ENCODE data around the gene UCK1. TPM values are rescaled to one million over a fixed set of nuclear protein-coding genes. Genes with fewer than 3 reads are reported as not detected.

The UCK1 gene
- total RNA-seq, 3 donors from 2014 or later (not counting 1 experiment from before 2014, with no cell fraction given), result 29.9 to 35.2 (median 30.2) TPM

GRCh38 chr9:131575946-131576853 lies 45.1 kb upstream of the UCK1 start:
- intact Hi-C loops (cut with micrococcal nuclease), result no loop called here
- Mint-ChIP-seq H3K4me1 (peaks cover 10 to 26% of the 10 kb centered on the region in 2 donors), H3K9me3 (no peaks in the 10 kb centered on the region), H3K27me3 (ENCODE audit: low read depth in 2 of 2) (no peaks in the 10 kb centered on the region), H3K36me3 (no peaks in the 10 kb centered on the region), H3K4me3 (no peak overlapping the region), H3K27ac (no peak overlapping the region)
- no peaks in the 10 kb centered on the region for H3K9me3 ChIP-seq (ENCODE audit: control insufficient read depth, insufficient read depth, low read length)
- TF ChIP-seq CTCF (IDR thresholded peaks at IDR 0.05), result no peak
- ATAC-seq (no peak), DNase-seq (no peak)
- 99% methylated on average over 23 of the region's 23 CpGs for WGBS (ENCODE audit: insufficient coverage)
- no peak overlapping the region for H3K4me3 ChIP-seq (ENCODE audit: low read length)
- peaks cover 68% of the 10 kb centered on the region for H3K36me3 ChIP-seq (ENCODE audit: control insufficient read depth, insufficient read depth, low read length)
- peaks cover 22% of the 10 kb centered on the region for H3K4me1 ChIP-seq (ENCODE audit: control insufficient read depth, insufficient read depth, low read length)
- no peak overlapping the region for H3K27ac ChIP-seq (ENCODE audit: low read length)
- no peaks in the 10 kb centered on the region for H3K27me3 ChIP-seq (ENCODE audit: control insufficient read depth, insufficient read depth, low read length)

DNA sequence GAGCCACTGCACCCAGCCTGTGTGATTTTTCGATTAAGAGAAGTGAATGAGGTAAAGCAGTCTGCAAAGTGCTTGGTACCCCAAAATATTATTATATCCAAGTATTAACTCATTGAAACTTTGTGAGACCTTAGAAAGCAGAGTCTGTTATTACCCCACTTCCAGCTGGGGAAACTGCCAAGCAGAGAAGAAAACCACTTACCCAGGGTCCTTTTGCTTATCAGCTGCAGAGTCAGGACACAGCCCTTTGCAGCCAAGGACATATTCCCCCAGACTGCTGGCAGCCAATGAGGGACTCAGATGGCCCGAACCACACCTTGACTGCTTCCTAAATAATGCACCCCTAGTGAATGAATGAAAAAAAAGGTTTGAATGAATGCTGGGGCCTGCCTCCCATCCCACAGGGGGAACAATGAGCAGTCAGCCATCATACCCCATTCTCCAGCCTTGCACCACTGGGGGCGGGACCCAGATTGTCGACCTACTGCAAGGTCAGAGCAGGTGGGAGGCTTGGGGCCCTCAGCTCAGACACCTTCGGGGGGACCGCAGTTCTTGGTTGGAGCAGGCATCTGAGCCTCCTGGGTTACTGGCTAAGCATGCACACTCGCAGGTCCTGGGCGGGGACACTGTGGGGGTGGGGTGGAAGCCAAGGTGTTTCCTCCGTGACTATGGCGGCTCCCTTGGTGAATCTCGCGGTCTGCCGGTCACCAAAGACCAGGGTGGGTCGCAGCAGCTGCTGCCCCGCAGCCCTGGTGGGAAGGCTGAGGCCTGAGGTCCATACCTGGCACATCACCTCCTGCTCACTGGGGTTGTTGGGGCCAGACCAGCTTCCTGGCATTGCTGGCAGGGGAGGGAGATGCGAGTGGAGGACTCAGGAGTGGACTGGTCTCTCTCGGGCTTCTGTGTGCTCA lies 43.9 kb upstream of the UCK1 start:
- Mint-ChIP-seq H3K9me3 (no peaks in the 10 kb centered on the region), H3K36me3 (no peaks in the 10 kb centered on the region), H3K4me3 (no peak overlapping the region), H3K27ac (no peak overlapping the region), H3K4me1 (peaks cover 10 to 26% of the 10 kb centered on the region in 2 donors), H3K27me3 (ENCODE audit: low read depth in 2 of 2) (no peaks in the 10 kb centered on the region)
- no peaks in the 10 kb centered on the region for H3K9me3 ChIP-seq (ENCODE audit: control insufficient read depth, insufficient read depth, low read length)
- H3K36me3 ChIP-seq (ENCODE audit: control insufficient read depth, insufficient read depth, low read length), result peaks cover 64% of the 10 kb centered on the region
- no peak overlapping the region for H3K27ac ChIP-seq (ENCODE audit: low read length)
- intact Hi-C loops (cut with micrococcal nuclease), result no loop called here
- TF ChIP-seq CTCF (IDR thresholded peaks at IDR 0.05), result no peak
- H3K4me3 ChIP-seq (ENCODE audit: low read length), result no peak overlapping the region
- DNase-seq (no peak), ATAC-seq (no peak)
- 96% methylated on average over 16 of the region's 17 CpGs for WGBS (ENCODE audit: insufficient coverage)
- H3K27me3 ChIP-seq (ENCODE audit: control insufficient read depth, insufficient read depth, low read length), result no peaks in the 10 kb centered on the region
- peaks cover 22% of the 10 kb centered on the region for H3K4me1 ChIP-seq (ENCODE audit: control insufficient read depth, insufficient read depth, low read length)

DNA sequence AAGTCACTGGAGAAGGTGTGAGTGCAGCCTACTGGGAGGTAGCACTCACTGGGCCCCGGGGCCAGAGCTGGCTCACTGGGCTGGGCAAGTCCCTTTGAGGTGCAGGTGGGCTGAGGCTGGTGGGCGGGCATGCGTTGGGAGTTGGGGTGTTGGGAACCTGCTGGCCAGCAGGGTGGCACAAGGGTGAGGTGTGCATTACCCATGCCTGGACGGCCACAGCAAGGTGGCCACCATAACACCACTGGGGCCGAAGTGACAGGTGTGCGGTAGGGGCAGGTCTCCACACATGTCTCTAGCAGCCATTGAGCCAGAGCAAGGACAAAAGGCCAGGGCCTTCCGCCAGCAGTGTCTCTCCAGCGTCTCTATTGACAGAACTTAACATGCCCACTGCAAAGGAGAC lies 36.8 kb upstream of the UCK1 start:
- no peak for TF ChIP-seq CTCF (IDR thresholded peaks at IDR 0.05)
- Mint-ChIP-seq H3K27me3 (ENCODE audit: low read depth in 2 of 2) (no peaks in the 10 kb centered on the region), H3K4me1 (no peaks in the 10 kb centered on the region), H3K36me3 (no peaks in the 10 kb centered on the region), H3K9me3 (no peaks in the 10 kb centered on the region), H3K4me3 (no peak overlapping the region), H3K27ac (no peak overlapping the region)
- Histone ChIP-seq H3K4me3 (ENCODE audit: low read length) (no peak overlapping the region), H3K27me3 (ENCODE audit: control insufficient read depth, insufficient read depth, low read length) (no peaks in the 10 kb centered on the region), H3K36me3 (ENCODE audit: control insufficient read depth, insufficient read depth, low read length) (peaks cover 18% of the 10 kb centered on the region), H3K9me3 (ENCODE audit: control insufficient read depth, insufficient read depth, low read length) (no peaks in the 10 kb centered on the region), H3K27ac (ENCODE audit: low read length) (no peak overlapping the region), H3K4me1 (ENCODE audit: control insufficient read depth, insufficient read depth, low read length) (no peaks in the 10 kb centered on the region)
- intact Hi-C loops (cut with micrococcal nuclease), result no loop called here
- 97% methylated on average over 8 of the region's 8 CpGs for WGBS (ENCODE audit: insufficient coverage)
- ATAC-seq (no peak), DNase-seq (no peak)

Data from natural killer cell (primary cell).